ENCODE measurements around the gene SKA2.

The SKA2 gene

DNA sequence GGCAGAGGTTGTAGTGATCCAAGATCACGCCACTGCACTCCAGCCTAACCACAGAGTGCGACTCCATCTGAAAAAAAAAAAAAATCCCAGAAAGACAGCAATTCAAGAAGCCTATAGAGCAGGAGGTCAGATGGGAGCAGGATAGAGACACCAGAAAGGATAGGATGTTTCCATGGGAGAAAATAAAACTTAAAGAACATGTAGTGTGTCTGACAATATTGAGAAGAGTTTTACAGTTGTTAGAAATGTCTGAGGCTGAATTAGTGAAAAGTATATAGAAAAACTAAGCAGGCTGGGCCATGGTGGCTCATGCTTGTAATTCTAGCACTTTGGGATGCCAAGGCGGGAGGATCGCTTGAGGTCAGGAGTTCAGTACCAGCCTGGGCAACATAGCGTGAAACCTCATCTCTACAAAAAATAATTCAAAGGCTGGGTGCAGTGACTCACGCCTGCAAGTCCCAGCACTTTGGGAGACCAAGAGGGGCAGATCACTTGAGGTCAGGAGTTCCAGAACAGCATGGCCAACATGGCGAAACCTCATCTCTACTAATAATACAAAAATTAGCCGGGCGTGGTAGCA is 33.0 kb downstream of the SKA2 start:
- no peak for TF ChIP-seq CTCF (IDR thresholded peaks at IDR 0.05; ENCODE audit: control insufficient read depth, extremely low read depth, insufficient read depth)
- H3K4me3 ChIP-seq (ENCODE audit: low read depth, low read length), result no peak overlapping the region
- no peak for DNase-seq (ENCODE audit: low read depth)

- DNase-seq (ENCODE audit: low read depth), result no peak
- TF ChIP-seq CTCF (IDR thresholded peaks at IDR 0.05; ENCODE audit: control insufficient read depth, extremely low read depth, insufficient read depth), result no peak
Measured at GRCh38 chr17:59115474-59115873, 39.5 kb downstream of the SKA2 start.

GRCh38 chr17:59111539-59111938 is 43.4 kb downstream of the SKA2 start:
- no peak for DNase-seq (ENCODE audit: low read depth)
- TF ChIP-seq CTCF (IDR thresholded peaks at IDR 0.05; ENCODE audit: control insufficient read depth, extremely low read depth, insufficient read depth), result no peak

More at GRCh38 chr17:59115474-59115873, 39.5 kb downstream of the SKA2 start:
- no peak overlapping the region for H3K4me3 ChIP-seq (ENCODE audit: low read depth, low read length)

DNA sequence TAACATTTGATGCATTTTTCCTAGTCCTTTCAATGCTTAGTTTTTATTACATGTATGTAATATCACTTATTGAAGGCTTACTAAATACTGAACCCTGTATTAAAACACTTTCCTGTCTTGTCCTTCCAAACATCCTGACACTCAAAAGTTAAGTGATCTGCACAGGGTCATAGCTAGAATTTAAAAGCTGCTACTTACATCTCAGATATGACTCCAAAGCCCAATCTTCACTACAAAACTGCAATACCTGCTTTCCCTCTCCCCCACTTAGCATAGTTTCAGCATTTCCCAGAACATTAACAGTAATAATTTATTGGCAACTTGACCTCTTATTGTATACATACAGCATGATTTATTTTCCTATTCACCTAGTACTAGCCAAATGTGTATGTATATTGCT is 44.0 kb downstream of the SKA2 start:
- TF ChIP-seq CTCF (IDR thresholded peaks at IDR 0.05; ENCODE audit: control insufficient read depth, extremely low read depth, insufficient read depth), result no peak
- no peak overlapping the region for H3K4me3 ChIP-seq (ENCODE audit: low read depth, low read length)
- DNase-seq (ENCODE audit: low read depth), result no peak

More at GRCh38 chr17:59111539-59111938, 43.4 kb downstream of the SKA2 start:
- no peak overlapping the region for H3K4me3 ChIP-seq (ENCODE audit: low read depth, low read length)

- TF ChIP-seq CTCF (IDR thresholded peaks at IDR 0.05; ENCODE audit: control insufficient read depth, extremely low read depth, insufficient read depth), result no peak
- no peak overlapping the region for H3K4me3 ChIP-seq (ENCODE audit: low read depth, low read length)
- no peak for DNase-seq (ENCODE audit: low read depth)
Measured at GRCh38 chr17:59108400-59109102, 46.4 kb downstream of the SKA2 start.

DNA sequence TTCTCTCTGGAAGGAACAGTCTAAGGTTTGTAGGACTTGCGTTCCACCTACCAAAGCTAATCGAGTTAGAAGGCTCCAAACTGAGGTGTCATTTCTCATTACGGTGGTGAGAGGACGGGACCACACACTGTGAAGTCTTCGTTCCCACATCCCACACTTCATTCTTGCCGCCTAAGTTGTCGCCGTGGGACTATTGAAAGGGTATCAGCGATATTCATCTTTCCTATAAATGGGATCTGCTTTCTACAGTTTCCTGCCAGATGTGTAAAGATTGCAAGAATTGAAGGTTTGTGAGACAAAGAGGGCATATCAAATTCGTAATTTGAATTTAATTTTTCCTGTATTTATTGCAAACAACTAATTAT is 47.7 kb downstream of the SKA2 start:
- TF ChIP-seq CTCF (IDR thresholded peaks at IDR 0.05; ENCODE audit: control insufficient read depth, extremely low read depth, insufficient read depth), result no peak
- no peak for DNase-seq (ENCODE audit: low read depth)

More for the DNA sequence above, 47.7 kb downstream of the SKA2 start:
- peak overlapping the region; percentile 68 for H3K4me3 ChIP-seq (ENCODE audit: low read depth, low read length)
